DOHH2 (cell line): Measurements from ENCODE around the gene GLI2.

Experiments
- EZH2phosphoT487 ChIP-seq: fragments of 200-600 bp; sonication (generic); IDR thresholded peaks from 2 replicates; pipeline ENCODE4 v1.6.1; 2017; ENCODE audit warnings: borderline replicate concordance, mild to moderate bottlenecking, antibody characterized with exemption, low read length, moderate library complexity, mixed read lengths
- TF ChIP-seq, protein P1 (sequence below): fragments of 200-600 bp; sonication (generic); IDR thresholded peaks from one replicate; pipeline ENCODE4 v1.5.1; 2014; ENCODE audit warnings: antibody characterized with exemption, mild to moderate bottlenecking, low read depth, low read length; ENCODE audit not compliant: poor library complexity, severe bottlenecking

DNA sequence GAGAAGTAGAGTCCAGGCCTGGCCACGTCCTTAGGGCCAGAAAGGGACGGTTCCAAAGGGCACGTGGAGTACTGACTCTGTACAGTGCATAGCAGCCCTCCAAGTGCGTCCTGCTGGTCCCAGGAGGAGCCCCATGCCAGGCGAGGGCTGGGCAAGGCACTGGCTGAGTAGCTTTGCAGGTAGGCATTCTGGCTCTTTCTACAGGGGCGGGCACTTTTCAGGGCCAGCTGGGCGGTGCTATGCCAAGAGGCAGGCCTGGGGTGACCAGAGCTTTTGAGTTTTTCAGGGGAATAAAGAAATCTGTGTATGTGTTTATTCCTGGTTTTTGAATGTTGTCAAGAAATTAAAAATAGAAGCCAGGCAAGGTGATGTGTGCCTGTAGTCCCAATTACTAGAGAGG lies 15.4 kb upstream of the GLI2 start:
- TF ChIP-seq, protein P1, sequence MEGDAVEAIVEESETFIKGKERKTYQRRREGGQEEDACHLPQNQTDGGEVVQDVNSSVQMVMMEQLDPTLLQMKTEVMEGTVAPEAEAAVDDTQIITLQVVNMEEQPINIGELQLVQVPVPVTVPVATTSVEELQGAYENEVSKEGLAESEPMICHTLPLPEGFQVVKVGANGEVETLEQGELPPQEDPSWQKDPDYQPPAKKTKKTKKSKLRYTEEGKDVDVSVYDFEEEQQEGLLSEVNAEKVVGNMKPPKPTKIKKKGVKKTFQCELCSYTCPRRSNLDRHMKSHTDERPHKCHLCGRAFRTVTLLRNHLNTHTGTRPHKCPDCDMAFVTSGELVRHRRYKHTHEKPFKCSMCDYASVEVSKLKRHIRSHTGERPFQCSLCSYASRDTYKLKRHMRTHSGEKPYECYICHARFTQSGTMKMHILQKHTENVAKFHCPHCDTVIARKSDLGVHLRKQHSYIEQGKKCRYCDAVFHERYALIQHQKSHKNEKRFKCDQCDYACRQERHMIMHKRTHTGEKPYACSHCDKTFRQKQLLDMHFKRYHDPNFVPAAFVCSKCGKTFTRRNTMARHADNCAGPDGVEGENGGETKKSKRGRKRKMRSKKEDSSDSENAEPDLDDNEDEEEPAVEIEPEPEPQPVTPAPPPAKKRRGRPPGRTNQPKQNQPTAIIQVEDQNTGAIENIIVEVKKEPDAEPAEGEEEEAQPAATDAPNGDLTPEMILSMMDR: no peak
- TF ChIP-seq EZH2phosphoT487: no peak
